ENCODE results near the gene PLEKHG5.
"Not testable (repeated sequence)": the region's sequence is repeated elsewhere in the genome, so short reads cannot be mapped to it uniquely, and the experiment has no call there.

The PLEKHG5 gene

GRCh38 chr1:6445062-6445763 lies 46.3 kb downstream of the PLEKHG5 start:
- no peak for DNase-seq (ENCODE audit: low spot score)

GRCh38 chr1:6444377-6444776 lies 47.1 kb downstream of the PLEKHG5 start:
- DNase-seq (ENCODE audit: low spot score): no peak

DNA sequence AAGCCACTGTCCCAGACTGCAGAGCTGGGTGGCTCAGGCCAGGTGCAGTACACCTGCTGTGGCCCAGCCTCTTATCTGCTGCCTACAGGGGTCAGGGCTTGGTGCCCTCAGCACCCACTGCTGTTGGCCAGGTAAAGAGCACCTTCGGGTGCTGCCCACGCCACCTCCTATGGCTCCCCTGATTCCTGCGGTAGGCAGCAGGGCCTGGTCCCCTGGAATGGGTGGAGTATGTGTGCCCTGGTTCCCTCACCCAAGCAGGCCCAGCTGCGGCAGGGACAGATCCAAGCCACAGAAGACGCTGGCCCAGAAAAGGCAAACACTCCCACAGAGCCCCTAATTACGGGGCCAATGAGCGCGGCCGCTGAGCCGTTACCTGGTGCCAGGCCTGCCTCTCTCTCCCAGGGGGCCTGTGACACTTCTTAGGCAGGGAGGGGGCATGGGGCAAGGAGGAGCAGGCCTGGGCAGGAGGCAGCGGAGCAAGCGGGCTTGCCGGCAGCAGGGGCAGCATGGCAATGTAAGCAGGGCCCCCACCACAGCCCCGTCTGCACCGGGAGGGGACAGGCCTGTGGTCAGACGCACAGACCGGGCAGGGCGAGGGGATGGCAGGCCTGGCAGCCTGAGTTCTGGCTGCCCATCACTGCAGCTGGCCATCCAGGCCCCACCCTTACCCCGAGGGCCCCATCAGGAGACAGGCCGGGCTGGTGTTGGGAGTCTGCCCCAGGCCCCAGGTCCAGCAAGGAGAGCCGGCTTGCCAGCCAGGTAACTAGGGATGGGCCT lies 47.9 kb downstream of the PLEKHG5 start:
- DNase-seq (ENCODE audit: low spot score): no peak

DNA sequence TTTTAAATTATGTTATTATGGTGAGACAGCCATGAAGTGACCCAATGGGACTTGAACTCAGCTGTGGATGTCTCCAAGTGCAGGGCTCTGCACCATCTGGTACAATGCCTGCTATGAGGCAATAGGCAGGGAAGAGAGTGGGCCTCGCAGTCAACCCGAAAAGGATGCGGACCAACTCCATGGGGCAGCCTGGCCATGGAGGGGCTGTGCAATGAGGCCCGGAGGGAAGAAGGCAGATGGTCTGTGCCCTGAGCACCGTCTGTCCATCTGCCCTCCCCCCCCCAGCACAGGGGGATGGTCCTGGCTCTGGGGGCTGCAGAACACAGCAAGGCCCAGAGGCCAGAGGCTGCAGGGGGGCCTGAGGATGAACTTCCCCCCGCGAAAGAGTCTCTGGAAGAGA lies 49.9 kb downstream of the PLEKHG5 start:
- DNase-seq (ENCODE audit: low spot score): no peak

DNA sequence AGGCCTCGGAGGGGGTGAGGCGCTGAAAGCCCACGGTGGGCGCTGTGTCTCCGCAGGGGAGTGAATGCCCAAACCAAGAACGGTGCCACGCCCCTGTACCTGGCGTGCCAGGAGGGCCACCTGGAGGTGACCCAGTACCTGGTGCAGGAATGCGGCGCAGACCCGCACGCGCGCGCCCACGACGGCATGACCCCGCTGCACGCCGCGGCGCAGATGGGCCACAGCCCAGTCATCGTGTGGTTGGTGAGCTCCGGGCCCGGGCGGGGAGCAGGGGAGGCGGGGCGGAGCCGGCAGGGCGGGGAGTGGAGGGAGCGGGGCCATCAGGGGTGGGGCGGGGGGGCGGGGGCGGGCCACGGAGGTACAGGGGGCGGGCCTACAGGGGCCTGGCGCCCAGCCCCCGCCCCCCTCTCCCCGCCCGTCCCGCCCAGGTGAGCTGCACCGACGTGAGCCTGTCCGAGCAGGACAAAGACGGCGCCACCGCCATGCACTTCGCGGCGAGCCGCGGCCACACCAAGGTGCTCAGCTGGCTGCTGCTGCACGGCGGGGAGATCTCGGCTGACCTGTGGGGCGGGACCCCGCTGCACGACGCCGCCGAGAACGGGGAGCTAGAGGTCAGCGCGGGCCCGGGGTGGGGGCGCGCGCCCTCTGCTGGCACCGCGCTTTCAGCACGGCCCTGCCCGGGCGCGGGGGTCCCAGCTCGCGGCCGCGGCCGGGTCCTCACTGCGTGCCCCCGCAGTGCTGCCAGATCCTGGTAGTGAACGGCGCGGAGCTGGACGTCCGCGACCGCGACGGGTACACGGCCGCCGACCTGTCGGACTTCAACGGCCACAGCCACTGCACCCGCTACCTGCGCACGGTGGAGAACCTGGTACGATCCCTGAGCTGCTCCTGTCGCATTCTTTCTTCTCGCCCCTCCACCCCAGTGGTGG lies 51.0 kb downstream of the PLEKHG5 start:
- peak; percentile 79 for DNase-seq (ENCODE audit: low spot score)

DNA sequence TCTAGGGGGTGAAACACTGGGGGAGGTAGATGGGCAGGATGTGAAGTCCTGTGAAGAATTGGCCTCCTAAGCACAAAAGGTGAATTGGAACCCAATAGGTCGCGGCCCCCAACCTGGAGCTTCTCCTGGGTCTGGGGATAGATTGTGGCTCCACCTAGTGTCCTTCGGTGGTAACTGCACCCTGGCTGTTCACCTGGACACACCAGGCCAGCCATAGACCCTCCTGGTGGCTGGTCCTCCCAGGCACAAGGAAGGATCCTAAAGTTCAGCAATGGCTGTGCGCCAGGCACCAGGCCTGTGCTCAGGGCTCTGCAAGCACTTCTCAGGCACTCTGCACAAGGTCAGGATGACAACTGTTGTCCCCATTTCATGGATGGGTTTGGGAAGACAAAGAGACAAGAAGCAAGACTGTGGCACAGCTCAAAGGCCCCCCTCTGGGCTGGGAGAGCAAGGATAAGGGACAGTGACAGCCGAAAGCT lies 53.4 kb downstream of the PLEKHG5 start:
- peak; percentile 80 for DNase-seq (ENCODE audit: low spot score)

- not testable (repeated sequence) for DNase-seq (ENCODE audit: low spot score)
These were observed 54.3 kb downstream of the PLEKHG5 start for GRCh38 chr1:6437012-6437700.

- DNase-seq (ENCODE audit: low spot score): not testable (repeated sequence)
These were observed 55.2 kb downstream of the PLEKHG5 start for GRCh38 chr1:6436277-6436676.

DNA sequence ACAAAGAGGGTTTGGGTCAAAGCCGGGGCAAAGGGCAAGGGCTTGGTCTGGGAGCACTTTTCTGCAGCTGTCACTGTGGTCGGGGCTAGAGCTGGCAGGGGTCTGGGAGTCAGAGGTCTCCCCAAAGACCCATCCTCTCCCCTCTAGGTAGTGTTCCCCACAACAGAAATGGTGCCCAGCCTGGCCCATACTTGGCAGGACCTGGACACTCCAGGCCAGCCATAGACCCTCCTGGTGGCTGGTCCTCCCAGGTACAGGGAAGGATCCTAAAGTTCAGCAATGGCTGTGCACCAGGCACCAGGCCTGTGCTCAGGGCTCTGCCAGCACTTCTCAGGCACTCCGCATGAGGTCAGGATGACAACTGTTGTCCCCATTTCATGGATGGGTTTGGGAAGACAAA lies 55.9 kb downstream of the PLEKHG5 start:
- DNase-seq (ENCODE audit: low spot score): no peak

GRCh38 chr1:6435129-6435528 lies 56.3 kb downstream of the PLEKHG5 start:
- no peak for DNase-seq (ENCODE audit: low spot score)

- DNase-seq (ENCODE audit: low spot score): no peak
These were observed 57.3 kb downstream of the PLEKHG5 start for GRCh38 chr1:6434186-6434585.

DNA sequence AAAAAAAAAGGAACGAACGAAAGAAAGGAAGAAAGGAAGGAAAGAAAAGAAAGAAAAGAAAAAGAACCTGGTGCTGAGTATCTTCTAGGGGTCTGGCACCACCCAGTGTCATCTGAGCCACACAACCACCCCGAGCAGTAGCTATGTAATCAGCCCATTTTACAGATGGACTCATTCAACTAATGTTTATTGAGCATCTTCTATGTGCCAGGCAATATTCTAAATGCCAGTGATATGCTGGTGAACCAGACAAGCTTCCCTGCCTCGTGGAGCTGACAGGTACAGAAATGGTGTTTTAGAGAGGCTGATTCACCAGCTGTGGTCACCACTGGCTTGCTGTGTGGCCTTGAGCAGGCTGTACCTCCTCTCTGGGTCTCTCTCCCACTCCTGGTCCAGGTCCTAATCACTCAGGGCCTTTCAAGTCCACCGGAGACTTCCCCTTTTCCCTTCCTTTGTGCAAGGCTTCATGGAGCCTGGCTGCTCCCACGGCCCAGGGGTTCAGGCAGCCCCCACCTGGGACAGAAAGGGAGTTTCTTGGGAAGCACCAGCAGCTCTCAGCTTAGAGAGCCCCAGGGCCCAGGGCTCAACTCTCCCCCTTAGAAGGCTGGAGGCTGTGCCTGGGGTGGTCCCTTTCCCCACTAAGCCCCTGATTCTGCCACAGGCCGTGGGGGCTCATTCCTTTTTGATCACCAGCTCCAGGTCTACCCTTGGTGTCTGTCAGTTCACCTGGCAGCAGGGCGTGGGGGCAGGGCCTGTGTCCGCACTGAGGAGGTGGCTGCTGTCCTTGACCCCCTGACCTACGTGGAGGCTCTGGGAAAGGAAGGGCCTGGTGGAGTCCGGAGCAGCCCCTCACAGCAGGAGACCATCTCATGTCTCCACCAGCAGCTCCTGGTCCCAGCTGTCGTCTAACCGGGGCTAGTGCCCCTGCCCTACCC lies 59.6 kb downstream of the PLEKHG5 start:
- DNase-seq (ENCODE audit: low spot score): not testable (repeated sequence)

DNA sequence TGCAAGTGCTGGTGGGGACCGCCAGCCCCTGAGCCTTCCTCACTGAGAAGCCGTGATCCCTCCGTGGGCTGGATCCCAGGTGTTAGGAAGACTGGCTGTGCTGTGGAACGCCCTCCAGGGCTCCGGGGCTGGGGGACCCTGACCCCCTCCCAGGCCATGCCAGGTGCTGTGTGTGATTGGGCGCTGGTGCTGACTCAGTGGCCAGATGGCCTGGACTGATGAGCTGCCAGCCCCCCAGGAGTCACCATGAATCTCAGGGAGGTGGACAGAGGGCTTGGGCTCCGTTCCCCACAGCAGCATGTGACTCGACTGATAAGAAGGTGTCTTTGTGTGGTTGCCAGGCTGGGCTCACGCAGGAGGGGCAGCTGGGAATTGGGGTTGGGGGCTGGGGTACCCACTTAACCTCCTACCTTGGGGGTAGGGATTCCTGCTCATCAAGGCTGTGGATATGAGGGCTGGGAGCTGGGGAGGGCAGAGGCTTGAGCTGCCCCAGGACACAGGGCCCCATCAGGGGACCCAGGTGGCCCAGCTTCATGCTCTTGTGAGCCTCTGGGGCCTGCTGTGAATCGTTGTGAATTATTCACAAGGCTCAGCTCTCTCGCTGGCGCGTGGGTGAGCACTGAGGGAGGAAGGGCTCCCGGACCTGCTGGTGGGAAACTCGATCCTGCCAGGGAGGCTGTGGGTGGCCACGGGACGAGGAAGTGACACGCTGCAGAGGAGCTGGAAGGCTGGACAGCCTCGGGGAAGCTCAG lies 61.6 kb downstream of the PLEKHG5 start:
- not testable (repeated sequence) for DNase-seq (ENCODE audit: low spot score)

DNA sequence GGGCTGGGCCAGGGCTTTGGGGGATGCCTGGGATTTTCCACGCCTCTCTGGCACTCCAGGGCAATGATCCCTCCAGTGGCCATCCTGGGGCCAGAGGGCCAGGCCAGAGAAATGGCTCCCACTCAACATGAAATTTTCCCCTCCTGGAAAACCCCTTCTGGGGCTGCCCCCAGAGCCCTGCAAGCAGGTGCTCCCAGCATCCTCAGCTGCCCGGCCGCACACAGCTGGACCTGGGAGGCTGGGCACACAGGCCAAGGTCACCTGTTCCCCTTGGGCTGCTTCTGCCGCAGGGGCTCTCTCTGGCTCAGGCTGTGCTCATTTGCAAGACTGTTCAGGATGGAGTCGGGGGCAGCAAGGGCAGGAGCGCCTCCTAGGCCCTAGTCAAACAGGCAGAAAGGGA lies 63.0 kb downstream of the PLEKHG5 start:
- DNase-seq (ENCODE audit: low spot score): not testable (repeated sequence)

DNA sequence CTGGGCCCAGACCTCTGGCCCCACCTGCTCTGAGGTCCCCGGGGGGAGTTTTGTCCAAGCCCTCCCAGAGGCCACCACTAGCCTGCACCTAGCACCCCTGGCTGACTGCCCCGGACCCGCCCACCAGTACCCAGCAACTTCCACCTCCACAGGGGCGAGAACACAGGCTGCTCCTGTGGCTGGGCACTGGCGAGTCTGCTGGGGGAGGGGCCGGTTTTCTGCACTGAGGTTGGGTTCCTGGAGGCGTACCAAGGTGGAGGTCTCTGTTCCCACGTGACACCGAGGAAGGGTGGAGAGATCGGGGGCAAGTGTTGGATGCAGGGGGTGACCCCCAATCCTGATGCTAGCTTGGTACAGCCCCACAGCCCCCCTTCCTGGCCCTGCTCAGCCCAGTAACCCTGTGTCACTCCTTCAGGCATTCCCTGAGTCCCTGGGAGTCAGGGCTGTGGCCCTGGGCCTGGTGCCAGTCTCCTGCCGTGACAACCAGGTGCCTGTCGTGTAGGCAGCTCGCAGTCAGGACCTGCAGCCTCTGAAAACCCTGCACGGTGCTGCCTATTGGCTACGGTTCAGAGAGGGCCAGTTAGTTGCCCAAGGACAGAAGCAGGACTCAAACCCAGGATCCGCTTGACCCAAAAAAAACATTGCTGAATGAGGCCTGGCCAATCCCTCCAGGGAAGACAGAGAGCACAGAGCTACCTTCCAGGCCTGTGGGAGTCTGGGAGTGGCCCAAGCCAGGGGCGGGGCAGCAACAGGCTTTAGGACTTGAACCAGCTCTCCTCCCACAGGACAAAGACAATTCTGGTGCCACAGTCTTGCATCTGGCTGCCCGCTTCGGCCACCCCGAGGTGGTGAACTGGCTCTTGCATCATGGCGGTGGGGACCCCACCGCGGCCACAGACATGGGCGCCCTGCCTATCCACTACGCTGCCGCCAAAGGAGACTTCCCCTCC lies 63.8 kb downstream of the PLEKHG5 start:
- DNase-seq (ENCODE audit: low spot score): no peak

GRCh38 chr1:6426972-6427350 lies 64.5 kb downstream of the PLEKHG5 start:
- DNase-seq (ENCODE audit: low spot score): no peak

DNA sequence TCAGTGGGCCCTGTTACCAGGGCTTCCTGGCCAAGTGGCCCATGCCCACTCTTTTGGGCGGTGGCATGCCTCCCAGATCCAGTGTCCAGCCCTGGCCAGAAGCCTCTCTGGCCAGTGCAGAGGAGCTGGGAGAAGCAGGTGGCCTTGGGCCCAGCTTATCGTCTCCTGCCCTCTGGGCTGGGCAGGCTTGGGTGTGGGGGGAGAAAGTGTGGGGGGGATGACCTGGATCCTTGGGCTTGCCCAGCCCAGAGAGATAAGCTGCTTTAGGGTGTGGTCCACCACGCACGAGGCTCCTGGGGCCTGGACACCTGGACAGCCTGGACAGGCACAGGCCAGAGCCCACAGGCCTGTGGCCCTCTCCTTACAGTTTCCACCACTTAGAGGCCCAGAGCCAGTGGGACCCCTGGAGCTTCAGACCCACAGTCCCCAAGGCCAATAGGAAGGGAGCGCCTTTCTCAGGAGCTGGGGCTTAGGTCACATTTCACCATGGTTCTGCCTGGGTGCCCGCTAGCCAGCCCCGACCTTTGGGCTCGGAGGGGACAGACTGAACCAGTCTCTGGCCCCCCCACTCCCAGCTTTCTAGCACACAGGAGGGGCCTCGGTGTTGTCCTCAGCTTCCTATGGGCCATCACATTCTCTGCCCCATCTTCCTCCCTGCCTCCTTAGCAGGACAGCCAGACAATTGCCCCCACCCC lies 65.0 kb downstream of the PLEKHG5 start:
- DNase-seq (ENCODE audit: low spot score): no peak

DNA sequence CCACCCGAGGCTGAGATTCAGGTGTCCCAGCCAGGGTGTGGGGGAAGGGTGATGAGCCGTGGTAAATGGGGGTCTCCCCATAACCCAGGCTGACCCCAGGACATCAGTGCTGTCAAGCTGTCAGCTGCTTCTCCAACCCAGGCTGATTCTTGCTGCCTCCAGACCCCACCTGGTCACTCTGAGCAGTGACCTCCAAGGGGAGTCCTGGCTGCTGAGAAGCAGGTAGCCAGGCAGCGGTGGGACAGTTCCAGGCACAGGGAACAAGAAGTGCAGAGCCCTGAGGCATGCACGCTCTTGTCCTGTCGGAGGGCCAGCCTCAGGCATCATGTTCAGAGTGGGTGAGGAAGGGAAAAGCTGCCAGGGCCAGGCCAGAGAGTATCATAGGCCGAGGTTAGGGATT lies 65.8 kb downstream of the PLEKHG5 start:
- no peak for DNase-seq (ENCODE audit: low spot score)
